K562 (cell line): ENCODE results near the gene PRM2. TPM values are rescaled to one million over a fixed set of nuclear protein-coding genes. Genes with fewer than 3 reads are reported as not detected.
A peak's percentile ranks its signal among the peaks of the same experiment; 100 is the strongest.

Experiments used
- ATAC-seq: fragments of 200-7000 bp; cut with Tn5 transposase; 3 replicates; pipeline ENCODE4 v1.9.1; 2020; ENCODE audit warnings: moderate library complexity
- BruUV-seq: library from RNA; stranded (reverse); fragments of 400-500 nt; replicated peaks from 2 replicates; lab custom pipeline; 2021; lab: Mats Ljungman, UMichigan
- CTCF ChIA-PET: fragments of 300-600 bp; formaldehyde crosslinking; extraction: SDS; loops from one replicate; lab custom pipeline; 2021; ENCODE audit warnings: low intra/inter-chr PET ratio; lab: Yijun Ruan, JAX
- POLR2A ChIA-PET: fragments of 300-600, 350-650 bp; sonication (Branson Sonifier 250); formaldehyde crosslinking; extraction: SDS; loops from one replicate; lab custom pipeline; 2021; ENCODE audit warnings: antibody characterized with exemption, inconsistent platforms; lab: Yijun Ruan, JAX
- DNase-seq, 4 experiments: peaks; one replicate each; pipeline versions ENCODE4 v3.0.0 to v3.0.0-alpha.2; 2011 to 2018; ENCODE audit warnings: low spot score in 3 of 4, mixed read lengths in 3 of 4; ENCODE audit errors: extremely low read depth in 1 of 4
- FAIRE-seq: peaks from 2 replicates; lab custom pipeline; 2011; peaks lifted over from hg19 to GRCh38; lab: Jason Lieb, UNC
- H2AFZ ChIP-seq: 2 replicates; pipeline ENCODE4 v1.6.0; 2011; ENCODE audit warnings: low read depth, low read length, control low read depth, inconsistent platforms
- H3K27ac ChIP-seq: fragments of 200-600 bp; 3 replicates; pipeline ENCODE4 v1.8.0; 2011; ENCODE audit warnings: low read depth, mild to moderate bottlenecking, control low read depth, inconsistent platforms, low read length, moderate library complexity, mixed read lengths; ENCODE audit errors: extremely low read depth
- H3K27me3 ChIP-seq, 2 experiments: fragments of 300-600 bp in 1 of 2; 2 replicates in 1 of 2; 3 replicates in 1 of 2; pipeline versions ENCODE4 v1.6.0 to v1.8.0; 2011; ENCODE audit warnings: inconsistent platforms in 2 of 2, low read length in 2 of 2, mild to moderate bottlenecking in 1 of 2, mixed read lengths in 1 of 2, moderate library complexity in 1 of 2; ENCODE audit not compliant: control insufficient read depth in 2 of 2, insufficient read depth in 2 of 2
- H3K36me3 ChIP-seq: fragments of 300-600 bp; 3 replicates; pipeline ENCODE4 v1.8.0; 2011; ENCODE audit warnings: mild to moderate bottlenecking, low read length, inconsistent platforms; ENCODE audit not compliant: control insufficient read depth, insufficient read depth
- H3K4me1 ChIP-seq, 2 experiments: fragments of 200-600 bp in 1 of 2; replicated peaks in 1 of 2; 2 replicates in 1 of 2; 3 replicates in 1 of 2; pipeline versions ENCODE4 v1.5.1 to v1.8.0; 2011; ENCODE audit warnings: inconsistent platforms in 2 of 2, low read length in 2 of 2, mild to moderate bottlenecking in 1 of 2, mixed read lengths in 1 of 2, moderate library complexity in 1 of 2; ENCODE audit not compliant: control insufficient read depth in 2 of 2, insufficient read depth in 2 of 2
- H3K4me2 ChIP-seq: 2 replicates; pipeline ENCODE4 v1.6.1; 2011; ENCODE audit warnings: low read length, control low read depth, inconsistent platforms, mixed read lengths; ENCODE audit not compliant: insufficient read depth
- H3K4me3 ChIP-seq: fragments of 200-600 bp; sonication (generic), shearing (Covaris generic); 2 replicates; pipeline ENCODE4 v1.5.1; 2016; ENCODE audit warnings: control low read depth, inconsistent platforms
- H3K79me2 ChIP-seq: fragments of 200-600 bp; 3 replicates; pipeline ENCODE4 v1.8.0; 2011; ENCODE audit warnings: low read length, inconsistent platforms; ENCODE audit not compliant: control insufficient read depth, insufficient read depth
- H3K9ac ChIP-seq, 2 experiments: 2 replicates each; pipeline versions ENCODE4 v1.6.0 to v1.6.1; 2011; ENCODE audit warnings: low read depth in 2 of 2, low read length in 2 of 2, control low read depth in 1 of 2, inconsistent platforms in 1 of 2, mild to moderate bottlenecking in 1 of 2, mixed read lengths in 1 of 2; ENCODE audit not compliant: insufficient read depth in 1 of 2
- H3K9me1 ChIP-seq: one replicate; pipeline ENCODE4 v1.6.0; 2011; ENCODE audit warnings: inconsistent platforms, mild to moderate bottlenecking, low read length, moderate library complexity; ENCODE audit not compliant: control insufficient read depth, insufficient read depth
- H3K9me3 ChIP-seq: replicated peaks from 2 replicates; pipeline ENCODE4 v1.5.1; 2011; ENCODE audit warnings: low read depth, low read length, inconsistent platforms; ENCODE audit not compliant: control insufficient read depth, insufficient read depth
- H4K20me1 ChIP-seq: replicated peaks from 2 replicates; pipeline ENCODE4 v1.6.1; 2011; ENCODE audit warnings: low read length, inconsistent platforms, mixed read lengths; ENCODE audit not compliant: control insufficient read depth, insufficient read depth
- CBX1 ChIP-seq: sonication (generic); IDR thresholded peaks from 2 replicates; pipeline ENCODE4 v1.6.1; 2016; ENCODE audit warnings: antibody characterized with exemption, low read depth, mild to moderate bottlenecking
- GTF2E2 ChIP-seq: fragments of 200-800 bp; sonication (Bioruptor generic); IDR thresholded peaks from 2 replicates; pipeline ENCODE4 v1.6.1; 2016; ENCODE audit warnings: missing genetic modification characterization, missing compliant biosample characterization
- IRF2 ChIP-seq: sonication (generic); formaldehyde crosslinking; IDR thresholded peaks from 2 replicates; pipeline ENCODE4 v1.8.1; 2022; ENCODE audit warnings: mild to moderate bottlenecking, missing genetic modification reagents
- KLF6 ChIP-seq: fragments of 250-450 bp; sonication (Bioruptor Pico); IDR thresholded peaks from 2 replicates; pipeline ENCODE4 v1.4.0; 2020; ENCODE audit warnings: mild to moderate bottlenecking, moderate library complexity, borderline replicate concordance
- NFIC ChIP-seq: fragments of 450-650 bp; IDR thresholded peaks from 2 replicates; pipeline ENCODE4 v1.6.1; 2017; ENCODE audit warnings: mild to moderate bottlenecking, inconsistent platforms
- NFIX ChIP-seq: fragments of 250-450 bp; sonication (Bioruptor Pico); IDR thresholded peaks from 2 replicates; pipeline ENCODE4 v1.4.0; 2020; ENCODE audit warnings: low read depth, mild to moderate bottlenecking, moderate library complexity
- PML ChIP-seq: IDR thresholded peaks from 2 replicates; pipeline ENCODE4 v1.6.1; 2012; ENCODE audit warnings: low read length, inconsistent platforms
- PRPF4 ChIP-seq: fragments of 200-400 bp; formaldehyde crosslinking; IDR thresholded peaks from one replicate; pipeline ENCODE4 v1.6.1; 2017; ENCODE audit warnings: low read length, low read depth, mild to moderate bottlenecking; ENCODE audit not compliant: insufficient read depth, poor library complexity, severe bottlenecking
- RAD21 ChIP-seq, 2 experiments: fragments of 250-450 bp in 1 of 2; fragments of 450-650 bp in 1 of 2; sonication (Bioruptor Pico) in 1 of 2; formaldehyde crosslinking in 1 of 2; IDR thresholded peaks in 1 of 2; conservative IDR thresholded peaks in 1 of 2; 2 replicates each; pipeline versions ENCODE4 v1.4.0 to v1.8.0; 2020 to 2022; ENCODE audit warnings: mild to moderate bottlenecking in 2 of 2, moderate library complexity in 1 of 2
- SMAD2 ChIP-seq: fragments of 150-350 bp; IDR thresholded peaks from 2 replicates; pipeline ENCODE4 v1.6.1; 2014; ENCODE audit warnings: low read depth, mild to moderate bottlenecking, low read length
- SMARCA4 ChIP-seq: fragments of 450-650 bp; IDR thresholded peaks from 2 replicates; pipeline ENCODE4 v1.6.1; 2016
- STAG1 ChIP-seq: sonication (generic); formaldehyde crosslinking; IDR thresholded peaks from 2 replicates; pipeline ENCODE4 v1.5.0; 2020; ENCODE audit warnings: missing genetic modification reagents, borderline replicate concordance
- TRIM28 ChIP-seq: fragments of 450-650 bp; IDR thresholded peaks from 2 replicates; pipeline ENCODE4 v1.6.1; 2017
- TSC22D4 ChIP-seq: fragments of 450-650 bp; IDR thresholded peaks from 2 replicates; pipeline ENCODE4 v1.6.1; 2016; ENCODE audit warnings: missing genetic modification characterization, missing biosample characterization, control low read depth
- WHSC1 ChIP-seq: IDR thresholded peaks from one replicate; pipeline ENCODE4 v1.6.1; 2012; ENCODE audit warnings: low read length, control low read depth, inconsistent platforms
- ZNF224 ChIP-seq: sonication (generic); formaldehyde crosslinking; IDR thresholded peaks from 2 replicates; pipeline ENCODE4 v1.8.0; 2022; ENCODE audit warnings: mild to moderate bottlenecking, missing genetic modification reagents
- ZNF23 ChIP-seq: fragments of 250-450 bp; sonication (Bioruptor Pico); IDR thresholded peaks from 2 replicates; pipeline ENCODE4 v1.4.0; 2020; ENCODE audit warnings: mild to moderate bottlenecking
- ZNF316 ChIP-seq: fragments of 450-650 bp; IDR thresholded peaks from 2 replicates; pipeline ENCODE4 v1.6.1; 2016
- WGBS: fragments of 100-300 bp; shearing (Covaris generic); methylation state at CpG from one replicate; pipeline ENCODE4 v1.1.6; 2016; ENCODE audit warnings: low coverage, mixed read lengths; ENCODE audit not compliant: insufficient coverage; ENCODE audit errors: missing lambda C conversion rate; 5-methylcytosine and 5-hydroxymethylcytosine counted together
- in situ Hi-C: fragments of 300-500 bp; cut with MboI; formaldehyde crosslinking; loops from 4 replicates; pipeline ENCODE4 v1.15.0; 2018; ENCODE audit warnings: inconsistent platforms, mixed read lengths
- intact Hi-C: fragments of 100-400 bp; cut with micrococcal nuclease; formaldehyde crosslinking; loops from 2 replicates; pipeline ENCODE4 v1.14.2; 2022
- polyA plus RNA-seq, 8 experiments: library from polyadenylated mRNA; depleted of rRNA in 4 of 8; stranded (reverse) in 5 of 8; unstranded in 3 of 8; fragments of >200 nt; fragmentation: Nextera tagmentation in 2 of 8; fragmentation: Illumina TruSeq in 1 of 8; extraction: Ambion mirVana in 2 of 8; extraction: Trizol in 1 of 8; gene quantifications; 2 replicates each; pipeline versions ENCODE4 v1.2.1 to v1.2.3, GENCODE V29; 2011 to 2014; ENCODE audit warnings: inconsistent platforms in 1 of 8, missing spikeins in 1 of 8
- total RNA-seq, 7 experiments: library from RNA; depleted of rRNA in 6 of 7; stranded (reverse); fragments of >200 nt in 6 of 7; fragmentation: Illumina TruSeq in 2 of 7; extraction: Trizol in 2 of 7; gene quantifications; 2 replicates each; pipeline versions ENCODE4 v1.2.1 to v1.2.3, GENCODE V29; 2011 to 2021; ENCODE audit warnings: low replicate concordance in 1 of 7
- TF ChIP-seq, protein P1 (sequence below): conservative IDR thresholded peaks from 2 replicates; pipeline ENCODE4 v1.6.1; 2011; ENCODE audit warnings: low read depth, mild to moderate bottlenecking, low read length; ENCODE audit not compliant: control insufficient read depth
- TF ChIP-seq, protein P2 (sequence below): fragments of 250-450 bp; sonication (Bioruptor Pico); IDR thresholded peaks from 2 replicates; pipeline ENCODE4 v1.9.0; 2021; ENCODE audit warnings: mild to moderate bottlenecking

The PRM2 gene
- total and polyA plus RNA-seq, 9 of the 15 experiments (the other 6 are each of a cell fraction or from before 2014, with no cell fraction given), result not detected

DNA sequence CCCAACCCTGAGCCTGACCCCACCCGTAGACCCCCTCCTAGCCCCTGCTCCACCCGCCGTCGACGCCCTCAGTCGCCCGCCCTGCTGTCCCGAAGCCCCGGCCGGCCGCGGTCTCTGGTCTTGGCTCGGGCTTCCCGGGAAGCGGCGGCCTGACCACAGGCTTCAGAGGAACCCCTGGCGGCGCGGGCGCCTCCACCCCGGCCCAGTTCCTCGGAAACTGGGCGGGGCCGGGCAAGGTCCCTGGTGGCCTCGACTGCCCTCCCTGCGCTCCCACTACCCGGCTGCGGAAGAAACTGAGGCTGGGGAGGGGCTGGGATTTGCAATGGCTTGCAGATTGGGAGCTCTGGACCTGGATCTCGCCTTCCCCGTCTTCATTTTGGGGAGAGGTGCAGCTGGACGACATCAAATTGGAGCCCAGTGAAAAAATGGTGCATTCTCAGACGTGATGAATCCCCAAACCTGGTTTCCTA lies 19.6 kb downstream of the PRM2 start (continued):
- TF ChIP-seq, protein P1, sequence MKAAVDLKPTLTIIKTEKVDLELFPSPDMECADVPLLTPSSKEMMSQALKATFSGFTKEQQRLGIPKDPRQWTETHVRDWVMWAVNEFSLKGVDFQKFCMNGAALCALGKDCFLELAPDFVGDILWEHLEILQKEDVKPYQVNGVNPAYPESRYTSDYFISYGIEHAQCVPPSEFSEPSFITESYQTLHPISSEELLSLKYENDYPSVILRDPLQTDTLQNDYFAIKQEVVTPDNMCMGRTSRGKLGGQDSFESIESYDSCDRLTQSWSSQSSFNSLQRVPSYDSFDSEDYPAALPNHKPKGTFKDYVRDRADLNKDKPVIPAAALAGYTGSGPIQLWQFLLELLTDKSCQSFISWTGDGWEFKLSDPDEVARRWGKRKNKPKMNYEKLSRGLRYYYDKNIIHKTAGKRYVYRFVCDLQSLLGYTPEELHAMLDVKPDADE, result no peak
- TF ChIP-seq IRF2 (CRISPR knock-in tag), result no peak; the same call in 1 of the 2 replicates

DNA sequence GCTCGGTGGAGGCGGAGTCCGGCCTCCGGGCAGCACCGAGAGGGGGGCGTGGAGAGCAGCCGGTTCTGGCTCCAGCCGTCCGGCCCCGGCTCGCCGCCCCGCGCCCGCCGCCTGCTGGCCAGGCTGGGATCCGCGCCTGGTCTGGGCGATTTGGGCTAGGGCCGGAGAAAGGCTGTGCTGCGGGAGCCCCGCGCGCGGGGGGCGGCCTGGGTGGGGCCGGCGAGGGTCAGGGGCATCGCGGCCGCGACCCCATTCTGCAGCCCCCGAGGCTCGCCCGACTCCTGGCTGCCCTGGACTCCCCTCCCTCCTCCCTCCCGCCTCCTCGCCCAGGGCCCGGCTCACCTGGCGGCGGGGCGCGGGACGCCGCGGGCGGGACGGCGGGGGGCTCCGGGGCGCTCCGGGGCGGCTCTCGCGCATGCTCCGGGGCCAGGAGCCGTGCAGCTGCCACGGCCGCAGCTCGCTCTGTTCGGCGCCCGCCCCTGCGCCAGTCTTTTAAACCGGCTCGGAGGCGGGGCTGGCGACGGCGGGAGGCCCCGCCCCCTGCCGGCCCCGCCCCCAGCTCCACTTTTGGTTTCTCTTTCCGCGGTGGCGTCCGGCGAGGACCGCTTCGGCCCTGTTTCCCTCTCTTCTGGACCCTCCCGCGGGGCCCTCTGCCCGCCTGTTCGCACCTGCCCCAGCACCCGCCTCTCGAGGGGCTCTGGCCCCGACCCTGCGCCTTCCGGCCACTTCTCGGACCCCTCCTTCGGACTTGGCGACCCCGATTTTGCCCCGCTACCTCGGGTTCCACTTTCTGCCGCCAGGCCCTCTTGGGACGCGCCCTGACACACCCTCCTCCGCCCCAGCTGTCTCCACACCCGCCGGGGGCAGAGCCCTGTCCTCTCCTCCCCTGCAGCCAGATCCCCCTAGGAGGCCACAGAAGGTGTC lies 20.3 kb downstream of the PRM2 start, which contains the start of gene SOCS1:
Gene SOCS1, minus strand, starts transcription at position 468 of the 924 bp plus-strand sequence. CDS start 726 bp downstream, outside the sequence.
- FAIRE-seq, result peak; percentile 61
- Histone ChIP-seq H3K9me1 (no peaks in the 10 kb centered on the region), H3K36me3 (peaks cover 25% of the 10 kb centered on the region; the same call in 1 of the 3 replicates), H3K4me1 (peaks cover 40 to 47% of the 10 kb centered on the region in 2 experiments; a peak in 4 of 5 replicates), H3K4me3 (peak within 1 kb of the TSS; percentile 82), H3K9me3 (no peaks in the 10 kb centered on the region), H3K4me2 (peak within 1 kb of the TSS; percentile 77), H3K9ac (peak within 1 kb of the TSS; percentile 80 to 94), H3K79me2 (peaks cover 33% of the 10 kb centered on the region), H4K20me1 (peaks cover 11% of the 10 kb centered on the region; the same call in 1 of the 2 replicates), H3K27ac (peak within 1 kb of the TSS; percentile 86), H2AFZ (peak within 1 kb of the TSS; percentile 92), H3K27me3 (0 out of 5 replicates have a peak, but pooled peaks cover 0 to 8% of the 10 kb centered on the region in 2 experiments)
- ChIA-PET CTCF (interaction anchor here (0.6 to 5.2 kb wide), 8 partner anchors 43 to 877 kb away, joined by 3 to 58 read pairs (median 4); no protein-coding TSS in a partner anchor), POLR2A (interaction anchor here (0.5 to 3.2 kb wide), 53 partner anchors 9 to 469 kb away, joined by 3 to 36 read pairs (median 4); partner anchors contain the start of genes PRM3, RMI2 and TNP2)
- ATAC-seq, result peak; percentile 80
- no TSS peak for BruUV-seq
- in situ Hi-C loops, result no loop called here
- under 1% methylated on average over 42 of the region's 100 CpGs for WGBS
- peak; percentile 91 to 94 (median 94) for DNase-seq
- intact Hi-C loops, result loop anchor here (2.0 to 10.0 kb wide), 4 partner anchors 51 to 151 kb away; no protein-coding TSS in a partner anchor
- TF ChIP-seq NFIX (CRISPR knock-in tag) (no peak), RAD21 (CRISPR knock-in tag; conservative IDR thresholded peaks at IDR 0.05 in 1 of 2, IDR thresholded peaks at IDR 0.05 in 1 of 2) (peak; percentile 91 to 94), PRPF4 (no peak), TSC22D4 (no peak), SMAD2 (no peak), SMARCA4 (0 out of 2 replicates have a peak, but pooled peaks have one; percentile 23), ZNF23 (CRISPR knock-in tag) (no peak), WHSC1 (no peak), ZNF224 (CRISPR knock-in tag) (no peak), TRIM28 (no peak; the same call in 1 of the 2 replicates), KLF6 (peak; percentile 70; the same call in 1 of the 2 replicates), NFIC (peak; percentile 28), CBX1 (no peak), PML (no peak), GTF2E2 (tag) (peak; percentile 98), STAG1 (peak; percentile 82), ZNF316 (no peak)
- TF ChIP-seq, protein P2, sequence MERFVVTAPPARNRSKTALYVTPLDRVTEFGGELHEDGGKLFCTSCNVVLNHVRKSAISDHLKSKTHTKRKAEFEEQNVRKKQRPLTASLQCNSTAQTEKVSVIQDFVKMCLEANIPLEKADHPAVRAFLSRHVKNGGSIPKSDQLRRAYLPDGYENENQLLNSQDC (CRISPR knock-in tag), result no peak
